Measurements from ENCODE around the gene GIPC3.

GRCh38 chr19:3538258-3538929, 46.9 kb upstream of the GIPC3 start:
- TF ChIP-seq POLR2A (IDR thresholded peaks at IDR 0.05) (no peak), CTCF (IDR thresholded peaks at IDR 0.05) (no peak), EP300 (IDR thresholded peaks at IDR 0.05) (no peak), POLR2AphosphoS5 (IDR thresholded peaks at IDR 0.05) (no peak)
